Medulla oblongata (tissue), 1 donor: ENCODE results near the gene APOBEC2.
"Not testable (repeated sequence)": the region's sequence is repeated elsewhere in the genome, so short reads cannot be mapped to it uniquely, and the experiment has no call there.

Source experiments
- DNase-seq: peaks from one replicate; pipeline ENCODE4 v3.0.0-alpha.2; 2015; ENCODE audit errors: extremely low spot score

The APOBEC2 gene

DNA sequence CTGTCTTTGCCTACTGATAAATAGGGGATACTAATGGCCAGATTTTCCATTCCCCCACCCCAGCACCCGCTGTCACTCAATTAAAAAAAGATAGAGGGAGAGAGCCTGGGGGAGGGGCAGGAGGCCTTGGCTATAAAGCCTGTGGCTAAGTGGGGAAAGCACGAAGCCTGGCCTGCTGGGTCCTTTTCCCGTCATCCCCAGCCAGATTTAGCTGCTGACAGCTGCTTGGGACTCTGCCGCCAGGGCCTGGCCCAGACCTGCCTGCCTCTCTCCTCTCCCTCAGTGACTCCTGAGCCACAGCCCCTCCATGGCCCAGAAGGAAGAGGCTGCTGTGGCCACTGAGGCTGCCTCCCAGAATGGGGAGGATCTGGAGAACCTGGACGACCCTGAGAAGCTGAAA lies at the start of gene APOBEC2:
Gene APOBEC2, plus strand, starts transcription at position 162 of the 400 bp plus-strand sequence. Its CDS starts 146 bp downstream, at position 308.
- no peak for DNase-seq

DNA sequence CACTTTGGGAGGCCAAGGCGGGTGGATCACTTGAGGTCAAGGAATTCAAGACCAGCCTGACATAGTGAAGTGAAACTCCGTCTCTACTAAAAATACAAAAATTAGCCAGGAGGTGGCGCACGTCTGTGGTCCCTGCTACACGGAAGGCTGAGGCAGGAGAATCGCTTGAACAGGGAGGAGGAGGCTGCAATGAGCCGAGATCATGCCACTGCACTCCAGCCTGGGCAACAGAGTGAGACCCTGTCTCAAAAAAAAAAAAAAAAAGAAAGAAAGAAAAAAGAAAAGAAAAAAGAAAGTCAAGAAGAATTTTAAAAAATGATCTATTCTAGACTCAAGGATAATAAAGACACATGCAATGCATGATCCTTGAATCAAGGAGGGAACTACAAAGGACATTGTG lies 46.8 kb upstream of the APOBEC2 start:
- DNase-seq, result peak; percentile 41

GRCh38 chr6:41006980-41007379 lies 46.0 kb upstream of the APOBEC2 start:
- DNase-seq, result not testable (repeated sequence)

DNA sequence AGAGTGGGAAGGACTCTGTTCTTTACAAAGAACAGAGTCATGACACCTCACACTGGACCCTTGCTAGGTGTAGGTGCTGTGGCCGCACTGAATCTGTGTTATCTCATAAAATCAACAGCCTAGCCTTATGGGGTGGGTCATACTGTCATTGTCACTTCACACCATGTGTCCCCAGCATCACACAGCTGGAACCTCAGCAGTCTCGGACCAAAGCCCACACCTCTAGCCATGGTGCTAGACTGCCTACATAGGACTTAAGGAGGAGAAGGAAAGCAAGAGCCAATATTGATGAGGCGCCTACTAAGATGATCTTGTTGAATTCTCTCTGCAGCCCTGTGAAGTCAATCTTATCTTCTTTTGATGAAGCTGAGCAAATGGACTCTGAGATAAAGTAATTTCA lies 45.0 kb upstream of the APOBEC2 start:
- no peak for DNase-seq

- no peak for DNase-seq
Measured at GRCh38 chr6:41009669-41010068, 43.3 kb upstream of the APOBEC2 start.

- no peak for DNase-seq
Measured at GRCh38 chr6:41011673-41012072, 41.3 kb upstream of the APOBEC2 start.

DNA sequence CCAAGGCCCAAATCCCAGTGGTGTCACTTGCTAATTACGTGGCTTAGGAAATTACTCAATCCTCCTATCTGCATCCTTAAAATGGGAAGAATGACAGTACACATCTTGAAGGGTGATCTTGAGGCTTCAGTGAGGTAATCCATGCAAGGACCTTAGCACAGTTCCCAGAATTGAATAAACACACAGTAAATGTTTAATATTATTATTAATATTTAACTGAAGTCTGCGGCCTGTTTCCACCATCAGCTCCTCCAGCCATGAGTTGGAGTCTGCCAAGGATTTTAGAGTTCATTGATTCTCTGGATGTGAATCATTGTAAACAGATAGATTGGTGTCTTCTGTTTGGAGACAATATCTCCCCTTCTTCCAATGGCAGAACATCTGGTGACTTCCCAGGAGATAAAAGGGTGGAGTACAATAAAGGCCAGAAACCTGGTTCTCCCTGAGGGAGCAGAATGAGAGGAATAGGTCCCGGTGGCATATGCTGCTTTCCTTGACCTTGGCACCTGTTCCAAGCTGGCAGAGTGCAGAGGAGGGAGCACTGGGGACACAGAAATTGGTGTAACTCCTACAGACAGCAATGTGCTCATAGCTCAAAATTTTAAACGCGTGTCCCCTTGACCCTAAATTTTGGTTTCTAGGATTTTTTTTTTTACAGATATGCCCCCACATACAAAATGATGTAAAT lies 39.4 kb upstream of the APOBEC2 start:
- no peak for DNase-seq

GRCh38 chr6:41014780-41015179 lies 38.2 kb upstream of the APOBEC2 start:
- DNase-seq, result no peak

- DNase-seq, result not testable (repeated sequence)
Measured at GRCh38 chr6:41015860-41016259, 37.1 kb upstream of the APOBEC2 start.

DNA sequence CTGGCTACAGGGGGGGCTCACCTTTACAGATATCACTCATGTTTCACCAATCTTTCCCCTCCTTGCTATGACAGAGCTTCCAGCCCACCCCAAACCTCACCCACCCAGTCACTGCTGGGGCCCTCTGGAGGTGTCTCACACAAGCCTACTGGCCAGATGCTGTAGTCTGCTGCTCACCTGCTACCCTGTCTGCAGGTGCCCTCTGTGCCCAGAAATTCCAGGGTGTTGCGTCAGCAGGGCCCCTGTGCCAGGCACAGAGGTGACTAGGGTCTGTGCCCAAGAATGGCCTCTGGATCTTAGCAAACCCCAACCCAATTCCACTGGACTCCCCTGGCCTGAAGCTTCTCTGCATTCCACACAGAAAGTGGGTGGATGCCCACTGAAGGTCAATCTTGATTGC lies 35.3 kb upstream of the APOBEC2 start:
- DNase-seq, result no peak

DNA sequence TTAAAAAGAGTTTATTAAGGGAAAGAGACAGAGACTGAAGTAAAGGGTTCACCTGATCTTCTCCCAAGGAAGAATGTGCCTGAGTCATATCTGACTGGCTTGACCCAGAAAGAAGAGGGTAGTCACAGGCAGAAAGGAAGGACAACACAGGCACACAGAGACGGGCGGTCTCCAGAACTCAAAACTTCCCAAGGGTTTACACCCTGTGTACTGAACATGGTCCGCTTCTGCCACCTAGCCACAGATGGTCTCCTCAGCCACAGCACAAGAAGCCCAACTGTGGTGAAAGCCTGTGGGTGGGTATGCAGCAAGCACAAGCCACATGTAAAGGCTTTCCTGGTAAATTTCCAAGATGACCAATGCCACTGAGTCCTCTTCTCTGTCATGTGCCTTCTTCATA lies 31.2 kb upstream of the APOBEC2 start:
- DNase-seq, result peak; percentile 9

- no peak for DNase-seq
Measured at GRCh38 chr6:41022294-41022693, 30.7 kb upstream of the APOBEC2 start.

- DNase-seq, result no peak
Measured at GRCh38 chr6:41023114-41023513, 29.9 kb upstream of the APOBEC2 start.

DNA sequence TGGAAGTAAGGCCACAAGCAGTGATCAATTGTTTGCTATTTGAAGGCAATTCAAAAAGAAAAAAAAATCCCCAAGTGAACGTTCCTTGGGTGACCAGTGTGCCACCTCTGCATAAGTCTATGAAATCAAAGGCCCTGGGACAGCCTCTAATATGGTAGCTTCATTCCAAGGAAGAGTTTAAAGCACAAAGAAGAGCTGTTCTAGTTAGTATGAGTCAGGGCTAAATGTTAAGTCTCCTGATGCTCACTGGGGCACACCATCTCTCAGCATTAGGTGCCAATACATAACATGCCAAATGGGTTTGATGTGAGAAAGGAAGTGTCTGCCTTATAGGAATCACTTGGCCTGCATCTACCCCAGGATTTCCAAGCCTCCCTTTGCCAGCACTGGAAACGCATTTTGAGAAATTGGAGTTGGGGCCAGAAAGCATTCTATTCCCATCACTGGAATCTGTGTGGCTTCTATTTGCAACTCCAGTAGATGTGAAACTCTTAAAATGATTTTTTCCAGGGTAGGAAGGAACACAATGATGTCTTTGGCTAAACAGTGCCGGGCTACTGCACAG lies 27.0 kb upstream of the APOBEC2 start:
- DNase-seq, result no peak

GRCh38 chr6:41027241-41027640 lies 25.8 kb upstream of the APOBEC2 start:
- no peak for DNase-seq

DNA sequence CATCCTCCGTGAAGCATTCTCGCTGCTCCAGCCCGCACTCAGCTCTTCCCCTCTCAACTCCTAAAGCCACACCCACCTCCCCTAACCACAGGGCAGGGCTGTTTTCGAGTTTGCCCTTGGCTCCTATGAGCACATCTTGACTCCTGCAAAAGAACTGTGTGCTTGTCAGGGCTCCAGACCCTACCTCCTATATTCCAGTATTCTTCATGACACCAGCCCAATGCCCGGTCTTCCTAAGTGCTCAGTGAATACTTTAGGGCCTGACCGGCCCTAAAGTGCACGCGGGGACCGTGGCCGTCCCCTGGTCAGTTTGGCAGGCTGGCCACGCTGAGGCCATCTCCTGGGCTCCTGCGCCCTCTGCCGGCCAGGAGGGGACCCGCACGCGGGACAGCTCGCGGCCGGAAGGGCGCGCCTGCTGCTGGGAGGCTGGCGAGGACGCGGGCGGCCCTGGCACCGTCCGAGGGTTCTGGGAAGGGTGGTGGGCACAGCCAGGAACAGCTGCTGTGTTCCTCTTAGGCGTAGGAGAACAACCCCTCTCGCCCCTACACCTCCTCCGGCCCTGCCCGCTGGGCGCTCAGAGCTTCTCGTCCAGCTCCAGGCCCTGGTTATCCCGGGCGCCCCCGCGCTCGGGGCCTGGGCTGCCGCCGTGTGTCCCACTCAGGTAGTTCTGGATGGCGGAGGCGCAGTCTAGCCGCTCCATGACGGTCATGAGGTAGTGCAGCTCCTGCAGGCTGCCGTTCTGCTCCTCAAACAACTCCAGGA lies 25.0 kb upstream of the APOBEC2 start:
- DNase-seq, result peak; percentile 77

GRCh38 chr6:41028561-41029412 lies 24.2 kb upstream of the APOBEC2 start:
- DNase-seq, result no peak

GRCh38 chr6:41032830-41033229 lies 20.2 kb upstream of the APOBEC2 start:
- DNase-seq, result no peak

DNA sequence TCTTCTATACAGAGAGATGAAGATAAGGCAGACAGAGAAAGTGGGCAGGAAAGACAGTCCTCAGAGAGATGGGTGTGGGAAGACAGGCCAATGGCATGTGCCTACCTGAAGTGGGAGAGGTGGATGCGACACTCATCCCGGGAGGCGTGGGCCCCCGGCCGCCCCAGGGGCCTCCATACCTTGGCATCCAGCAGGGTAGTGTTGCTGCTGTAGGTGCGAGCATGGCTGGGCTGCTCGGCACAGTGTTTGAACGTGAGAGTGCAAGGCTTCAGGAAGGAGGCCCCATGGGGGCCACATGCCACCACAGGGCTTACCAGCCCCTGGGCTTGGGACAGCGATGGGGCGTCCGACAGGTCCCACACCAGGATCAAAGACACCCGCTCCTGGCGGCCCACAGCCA lies 19.2 kb upstream of the APOBEC2 start:
- DNase-seq, result no peak

GRCh38 chr6:41036186-41036585 lies 16.8 kb upstream of the APOBEC2 start:
- no peak for DNase-seq

DNA sequence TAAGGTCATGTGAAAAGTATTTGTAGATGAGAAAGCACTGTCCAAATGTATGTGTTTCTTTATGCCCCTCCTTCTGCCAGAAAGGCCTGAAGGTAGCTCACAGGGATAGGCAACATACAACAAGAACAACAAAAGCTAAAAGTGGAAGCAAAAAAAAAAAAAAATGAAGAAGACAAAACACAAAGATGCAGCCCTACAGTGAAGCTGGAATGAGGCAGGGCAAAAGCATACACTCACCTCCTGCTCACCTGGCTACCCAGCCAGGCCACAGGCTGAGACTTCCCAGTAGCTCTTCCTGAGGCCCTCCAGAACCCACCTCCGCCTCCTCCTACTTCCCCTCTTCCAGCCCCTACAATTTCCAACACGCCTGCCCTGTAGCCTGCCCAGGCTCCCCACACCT lies 16.4 kb upstream of the APOBEC2 start:
- no peak for DNase-seq
